Measurements from ENCODE around the gene DYNC2I2. TPM values are rescaled to one million over a fixed set of nuclear protein-coding genes. Genes with fewer than 3 reads are reported as not detected.

Gene DYNC2I2
- total RNA-seq, 1 experiment from 2014 or later, result 58.6 TPM

DNA sequence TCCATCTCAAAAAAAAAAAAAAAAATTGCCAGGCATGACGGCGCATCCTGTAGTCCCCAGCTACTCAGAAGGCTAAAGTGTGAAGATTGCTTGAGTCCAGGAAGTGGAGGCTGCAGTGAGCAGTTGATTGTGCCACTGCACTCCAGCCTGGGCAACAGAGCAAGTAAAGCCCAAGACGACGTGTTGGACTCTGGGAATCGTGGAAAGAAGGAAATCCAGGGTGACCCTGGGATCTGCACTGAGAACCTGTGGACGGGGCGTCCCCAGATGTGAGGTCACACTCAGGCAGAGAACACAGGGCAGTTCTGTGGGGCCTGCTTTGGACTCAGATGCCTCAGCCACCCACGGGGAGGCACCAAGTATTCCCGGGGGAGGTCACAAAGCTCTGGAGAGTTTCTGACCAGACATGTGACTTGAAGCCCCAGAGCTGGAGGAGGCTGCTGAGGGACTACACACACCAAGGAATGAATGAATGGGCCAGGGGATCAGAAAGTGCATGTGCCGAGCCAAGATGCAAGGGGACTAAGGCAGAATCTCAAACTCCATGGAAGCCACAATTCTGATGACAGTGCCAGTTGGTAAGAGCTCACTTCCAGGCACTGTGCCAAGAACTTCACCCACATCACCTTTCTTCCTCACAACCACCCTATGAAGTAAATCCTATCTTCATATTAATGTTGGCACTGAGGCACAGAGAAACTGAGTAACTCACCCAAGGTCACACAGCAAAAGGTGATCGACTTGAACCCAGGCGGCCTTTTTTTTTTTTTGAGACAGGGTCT is 12.9 kb downstream of the DYNC2I2 start:
- H4K91ac ChIP-seq (ENCODE audit: insufficient read length, low read depth, low read length), result no peak overlapping the region
- Mint-ChIP-seq H3K4me3 (no peak overlapping the region), H3K27ac (peak overlapping the region; percentile 50 to 77 (median 64); a peak in 3 of 7 replicates)

More for the DNA sequence above, 12.9 kb downstream of the DYNC2I2 start:
- Histone ChIP-seq H3K23me2 (ENCODE audit: insufficient read length, low read depth, low read length, poor library complexity, severe bottlenecking) (peaks cover 5% of the 10 kb centered on the region), H4K8ac (replicated peaks; ENCODE audit: insufficient read length, low read depth, low read length) (no peak overlapping the region), H3K79me1 (ENCODE audit: insufficient read depth, low read depth, low read length, poor library complexity, severe bottlenecking) (peaks cover 2% of the 10 kb centered on the region), H4K20me1 (ENCODE audit: control insufficient read depth, insufficient read depth, insufficient read length) (no peaks in the 10 kb centered on the region), H2BK20ac (ENCODE audit: low read depth, low read length, poor library complexity, severe bottlenecking) (no peak overlapping the region), H2BK120ac (ENCODE audit: low read depth, low read length, poor library complexity, severe bottlenecking) (no peak overlapping the region), H3K4me2 (ENCODE audit: insufficient read depth, insufficient read length, low read length) (no peak overlapping the region), H4K5ac (ENCODE audit: insufficient read length, low read depth, low read length) (no peak overlapping the region), H2BK15ac (ENCODE audit: low read depth, low read length) (no peak overlapping the region), H3K4me1 (ENCODE audit: insufficient read depth, low read length) (no peaks in the 10 kb centered on the region), H3K9me3 (ENCODE audit: control insufficient read depth, low read depth, low read length) (no peaks in the 10 kb centered on the region), H3K4ac (ENCODE audit: low read depth, low read length) (no peak overlapping the region), H2BK12ac (ENCODE audit: insufficient read length, low read depth, low read length) (no peak overlapping the region), H2AFZ (ENCODE audit: low read length) (no peak overlapping the region), H2BK5ac (ENCODE audit: insufficient read length, low read length) (no peak overlapping the region), H2AK5ac (ENCODE audit: insufficient read length, low read length) (no peak overlapping the region), H3K56ac (ENCODE audit: insufficient read length, low read depth, low read length) (no peak overlapping the region), H3K18ac (ENCODE audit: insufficient read length, low read depth, low read length) (no peak overlapping the region), H3K23ac (ENCODE audit: insufficient read length, low read depth, low read length) (no peak overlapping the region), H3K14ac (ENCODE audit: insufficient read depth, low read length) (no peak overlapping the region), H3K9ac (ENCODE audit: extremely low read depth, insufficient read length, low read length) (no peak overlapping the region), H3T11ph (ENCODE audit: low read length) (no peak overlapping the region), H3K79me2 (ENCODE audit: insufficient read depth, low read length) (no peaks in the 10 kb centered on the region), H3K27me3 (ENCODE audit: insufficient read depth, low read length) (no peaks in the 10 kb centered on the region), H3K27ac (ENCODE audit: insufficient read length, low read depth, low read length) (no peak overlapping the region)
- Mint-ChIP-seq H3K4me1 (0 out of 4 replicates have a peak, but pooled peaks cover 0 to 6% of the 10 kb centered on the region in 2 experiments), H3K27me3 (ENCODE audit: low read depth) (no peaks in the 10 kb centered on the region), H3K36me3 (ENCODE audit: insufficient read depth in 1 of 3, low read depth in 3 of 3) (peaks cover 6 to 40% (median 21%) of the 10 kb centered on the region in 3 experiments), H3K9me3 (no peaks in the 10 kb centered on the region)
- TF ChIP-seq, protein P1, sequence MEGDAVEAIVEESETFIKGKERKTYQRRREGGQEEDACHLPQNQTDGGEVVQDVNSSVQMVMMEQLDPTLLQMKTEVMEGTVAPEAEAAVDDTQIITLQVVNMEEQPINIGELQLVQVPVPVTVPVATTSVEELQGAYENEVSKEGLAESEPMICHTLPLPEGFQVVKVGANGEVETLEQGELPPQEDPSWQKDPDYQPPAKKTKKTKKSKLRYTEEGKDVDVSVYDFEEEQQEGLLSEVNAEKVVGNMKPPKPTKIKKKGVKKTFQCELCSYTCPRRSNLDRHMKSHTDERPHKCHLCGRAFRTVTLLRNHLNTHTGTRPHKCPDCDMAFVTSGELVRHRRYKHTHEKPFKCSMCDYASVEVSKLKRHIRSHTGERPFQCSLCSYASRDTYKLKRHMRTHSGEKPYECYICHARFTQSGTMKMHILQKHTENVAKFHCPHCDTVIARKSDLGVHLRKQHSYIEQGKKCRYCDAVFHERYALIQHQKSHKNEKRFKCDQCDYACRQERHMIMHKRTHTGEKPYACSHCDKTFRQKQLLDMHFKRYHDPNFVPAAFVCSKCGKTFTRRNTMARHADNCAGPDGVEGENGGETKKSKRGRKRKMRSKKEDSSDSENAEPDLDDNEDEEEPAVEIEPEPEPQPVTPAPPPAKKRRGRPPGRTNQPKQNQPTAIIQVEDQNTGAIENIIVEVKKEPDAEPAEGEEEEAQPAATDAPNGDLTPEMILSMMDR (conservative IDR thresholded peaks at IDR 0.05), result no peak
- no CpG with 5 or more reads among the region's 12 CpGs for WGBS (ENCODE audit: extremely low coverage, insufficient read length, low lambda C conversion rate)
- DNase-seq, result no peak
